Prostate gland (tissue), 2 donors: ENCODE data around the gene TLK2.

ENCODE experiments used
- CTCF ChIP-seq, 4 experiments: fragments of 200-600 bp in 2 of 4; fragments of 450-650 bp in 2 of 4; sonication (generic) in 2 of 4; IDR thresholded peaks; 1 replicate in 3 of 4; 2 replicates in 1 of 4; pipeline ENCODE4 v1.5.1; 2016 to 2019; ENCODE audit warnings: antibody characterized with exemption in 4 of 4, mild to moderate bottlenecking in 2 of 4, moderate library complexity in 2 of 4
- POLR2A ChIP-seq: fragments of 450-650 bp; IDR thresholded peaks from one replicate; pipeline ENCODE4 v1.6.1; 2016; ENCODE audit warnings: antibody characterized with exemption, mild to moderate bottlenecking
- POLR2AphosphoS5 ChIP-seq: sonication (generic); formaldehyde crosslinking; IDR thresholded peaks from one replicate; pipeline ENCODE4 v1.6.1; 2017; ENCODE audit warnings: antibody characterized with exemption

DNA sequence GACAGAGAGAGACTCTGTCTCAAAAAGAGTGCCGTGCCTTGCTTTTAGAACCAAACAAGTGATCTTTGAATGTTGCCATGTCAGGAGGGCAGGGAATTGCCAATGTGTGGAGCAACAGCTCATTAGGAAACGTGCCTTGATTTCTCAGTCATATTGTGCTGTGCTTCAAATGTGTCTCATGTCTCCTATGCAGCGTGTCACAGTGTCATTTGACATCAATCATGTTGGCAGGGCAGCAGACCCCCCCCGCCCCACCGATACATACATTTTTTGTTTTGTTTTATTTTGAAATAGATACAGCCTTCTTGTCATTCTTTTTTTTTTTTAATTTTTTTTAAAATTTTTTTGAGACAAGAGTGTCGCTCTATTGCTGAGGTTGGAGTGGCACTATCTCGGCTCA is 170.9 kb downstream of the TLK2 start:
- no peak for TF ChIP-seq CTCF (IDR thresholded peaks at IDR 0.05)
- no peak for TF ChIP-seq POLR2A
- TF ChIP-seq POLR2AphosphoS5 = no peak
